Neuron (in vitro differentiated cells): Measurements from ENCODE around the gene MYDGF.

ENCODE experiments used
- H2AFZ ChIP-seq: one replicate; pipeline ENCODE4 v1.6.1; 2013; ENCODE audit warnings: low read depth, mild to moderate bottlenecking, inconsistent platforms, low read length, moderate library complexity
- H3K27me3 ChIP-seq: one replicate; pipeline ENCODE4 v1.6.1; 2013; ENCODE audit warnings: low read length; ENCODE audit not compliant: insufficient read depth
- H3K36me3 ChIP-seq: one replicate; pipeline ENCODE4 v1.6.1; 2013; ENCODE audit warnings: low read length; ENCODE audit not compliant: insufficient read depth
- H3K4me1 ChIP-seq: one replicate; pipeline ENCODE4 v1.6.1; 2013; ENCODE audit warnings: low read length; ENCODE audit not compliant: insufficient read depth
- H3K4me3 ChIP-seq: 2 replicates; pipeline ENCODE4 v1.5.1; 2013; ENCODE audit warnings: mild to moderate bottlenecking, low read length, moderate library complexity
- H3K9me3 ChIP-seq: one replicate; pipeline ENCODE4 v1.6.1; 2013; ENCODE audit warnings: low read length

Gene MYDGF

DNA sequence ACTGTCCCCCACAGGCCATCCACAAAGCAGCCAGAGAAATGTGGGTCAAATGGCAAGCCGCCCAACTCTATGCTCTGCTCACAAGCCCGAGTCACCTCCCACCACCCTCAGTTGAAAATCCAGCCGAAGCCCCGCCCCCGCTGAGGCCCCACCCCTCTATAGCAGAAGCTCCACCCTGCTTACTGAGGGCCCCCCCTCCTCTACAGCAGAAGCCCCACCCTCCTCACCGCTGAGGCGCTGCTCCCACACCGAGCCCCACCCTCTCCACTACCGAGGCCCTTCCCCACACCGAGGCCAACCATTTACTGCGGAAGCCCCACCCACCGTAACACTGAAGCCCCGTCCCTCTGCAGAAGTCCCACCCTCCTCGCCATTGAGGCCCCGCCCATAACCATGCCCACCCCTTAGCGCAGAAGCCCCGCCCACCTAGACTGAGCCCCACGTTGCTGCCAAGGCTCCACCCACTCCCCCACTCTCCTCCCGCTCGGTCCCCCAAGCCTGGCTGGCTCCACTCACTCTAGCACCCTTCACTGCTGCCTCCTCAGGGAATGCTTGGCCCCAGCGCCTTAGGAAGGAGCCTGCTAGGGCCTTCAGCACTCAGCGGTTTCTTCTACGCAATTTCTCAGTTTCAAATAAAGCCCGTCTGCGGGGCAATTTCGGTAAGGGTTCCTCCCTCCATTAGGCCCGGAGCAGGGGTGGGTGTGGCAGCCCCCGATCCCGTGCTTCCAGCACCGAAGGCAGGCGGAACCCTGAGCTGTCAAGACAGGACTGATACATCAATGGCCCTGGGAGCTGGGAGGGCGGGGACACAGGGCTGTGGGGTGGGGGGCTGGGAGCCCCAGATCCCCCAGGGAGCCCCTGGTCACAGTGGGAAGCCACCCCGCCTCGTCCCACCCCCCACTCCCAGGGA lies 9.0 kb upstream of the MYDGF start:
- peaks cover 57% of the 10 kb centered on the region for H3K36me3 ChIP-seq

DNA sequence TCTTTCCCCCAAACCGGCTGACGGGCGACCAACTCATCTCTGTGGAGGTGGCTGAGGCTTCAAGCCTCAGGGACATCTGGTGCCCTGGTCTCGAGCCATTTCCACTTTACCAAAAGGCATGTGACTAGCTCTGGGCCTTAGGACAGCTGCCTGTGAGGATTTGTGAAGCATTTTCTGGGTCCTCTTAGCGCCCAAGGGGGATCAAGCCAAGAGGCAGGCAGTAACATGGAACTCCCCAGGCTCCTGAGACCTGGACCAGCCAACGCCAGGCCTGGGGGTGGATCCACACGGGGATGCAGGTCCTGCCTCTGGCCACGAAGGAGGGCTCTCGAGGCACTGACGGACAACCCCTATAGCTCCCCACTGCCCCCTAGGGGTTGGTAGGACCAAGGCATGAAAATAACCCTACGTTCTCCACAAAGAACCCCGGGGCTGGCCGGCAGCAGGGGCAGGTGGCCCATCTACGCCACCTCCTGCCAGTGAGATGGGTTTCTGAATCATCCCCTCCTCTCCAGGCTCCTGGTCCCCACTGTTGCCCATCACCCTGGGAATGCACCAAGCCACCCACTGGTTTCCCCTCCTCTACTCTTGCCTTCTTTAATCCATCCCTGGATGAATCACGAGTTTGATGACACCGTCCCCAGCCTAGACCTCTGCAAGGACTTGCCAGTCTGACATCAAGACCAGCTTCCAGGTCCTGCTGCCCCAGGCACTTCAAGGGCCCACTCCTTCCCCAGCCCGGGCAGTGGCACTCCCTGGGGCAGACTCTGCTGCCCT lies 7.0 kb upstream of the MYDGF start:
- Histone ChIP-seq H3K27me3 (no peaks in the 10 kb centered on the region), H2AFZ (no peak overlapping the region), H3K36me3 (peaks cover 43% of the 10 kb centered on the region), H3K9me3 (peaks cover 2% of the 10 kb centered on the region), H3K4me3 (no peak overlapping the region), H3K4me1 (no peaks in the 10 kb centered on the region)

More for the DNA sequence above, 9.0 kb upstream of the MYDGF start:
- Histone ChIP-seq H3K4me3 (no peak overlapping the region), H3K4me1 (no peaks in the 10 kb centered on the region), H2AFZ (no peak overlapping the region), H3K27me3 (no peaks in the 10 kb centered on the region), H3K9me3 (peaks cover 2% of the 10 kb centered on the region)

GRCh38 chr19:4675346-4675745 lies 5.2 kb upstream of the MYDGF start:
- Histone ChIP-seq H3K4me1 (no peaks in the 10 kb centered on the region), H3K9me3 (peaks cover 2% of the 10 kb centered on the region), H3K36me3 (peaks cover 36% of the 10 kb centered on the region), H3K27me3 (no peaks in the 10 kb centered on the region), H2AFZ (no peak overlapping the region), H3K4me3 (no peak overlapping the region)

GRCh38 chr19:4673726-4674125 lies 3.6 kb upstream of the MYDGF start:
- Histone ChIP-seq H2AFZ (no peak overlapping the region), H3K9me3 (peaks cover 2% of the 10 kb centered on the region), H3K36me3 (peaks cover 27% of the 10 kb centered on the region)

GRCh38 chr19:4673216-4673615 lies 3.1 kb upstream of the MYDGF start:
- peaks cover 6% of the 10 kb centered on the region for H3K4me1 ChIP-seq
- H3K27me3 ChIP-seq: no peaks in the 10 kb centered on the region
- H2AFZ ChIP-seq: no peak overlapping the region
- peaks cover 26% of the 10 kb centered on the region for H3K36me3 ChIP-seq
- H3K4me3 ChIP-seq: no peak overlapping the region
- peaks cover 2% of the 10 kb centered on the region for H3K9me3 ChIP-seq

More at GRCh38 chr19:4673726-4674125, 3.6 kb upstream of the MYDGF start:
- peaks cover 6% of the 10 kb centered on the region for H3K4me1 ChIP-seq
- no peak overlapping the region for H3K4me3 ChIP-seq
- no peaks in the 10 kb centered on the region for H3K27me3 ChIP-seq

- H3K4me3 ChIP-seq: no peak overlapping the region
- no peaks in the 10 kb centered on the region for H3K27me3 ChIP-seq
- no peaks in the 10 kb centered on the region for H3K9me3 ChIP-seq
- H3K4me1 ChIP-seq: peaks cover 6% of the 10 kb centered on the region
- no peak overlapping the region for H2AFZ ChIP-seq
- peaks cover 20% of the 10 kb centered on the region for H3K36me3 ChIP-seq
Observed at GRCh38 chr19:4671185-4671851, 1.2 kb upstream of the MYDGF start.

DNA sequence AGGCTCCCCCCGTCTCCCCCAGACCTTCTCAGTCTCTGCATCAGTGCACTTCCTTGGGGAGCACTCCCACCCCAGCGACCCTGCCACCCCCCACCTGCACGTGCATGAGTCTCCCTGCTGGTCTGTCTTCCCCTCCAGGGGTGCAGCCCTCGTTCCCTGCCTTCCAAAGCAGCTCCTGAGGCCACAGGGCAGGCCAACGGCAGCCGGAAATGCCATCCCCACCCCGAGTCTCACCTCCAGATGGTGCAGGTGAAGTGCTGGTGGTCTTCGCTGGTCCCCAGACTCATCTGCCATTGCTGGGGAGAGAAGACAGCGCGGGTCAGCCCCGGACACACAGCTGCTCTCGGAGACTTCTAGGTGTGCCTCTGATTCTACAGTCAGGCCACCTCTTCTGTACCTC lies 5.5 kb downstream of the MYDGF start:
- Histone ChIP-seq H3K4me3 (no peak overlapping the region), H3K36me3 (peaks cover 59% of the 10 kb centered on the region), H2AFZ (no peak overlapping the region), H3K9me3 (peaks cover 1% of the 10 kb centered on the region), H3K27me3 (no peaks in the 10 kb centered on the region), H3K4me1 (peaks cover 6% of the 10 kb centered on the region)

- no peaks in the 10 kb centered on the region for H3K27me3 ChIP-seq
- H3K4me3 ChIP-seq: no peak overlapping the region
- H3K4me1 ChIP-seq: no peaks in the 10 kb centered on the region
- H3K9me3 ChIP-seq: peaks cover 12% of the 10 kb centered on the region
- H2AFZ ChIP-seq: no peak overlapping the region
- H3K36me3 ChIP-seq: peaks cover 66% of the 10 kb centered on the region
Observed at GRCh38 chr19:4662812-4663211, 7.3 kb downstream of the MYDGF start.

GRCh38 chr19:4662020-4662695 lies 8.0 kb downstream of the MYDGF start:
- no peak overlapping the region for H3K4me3 ChIP-seq
- H3K27me3 ChIP-seq: no peaks in the 10 kb centered on the region
- H3K4me1 ChIP-seq: no peaks in the 10 kb centered on the region
- peaks cover 14% of the 10 kb centered on the region for H3K9me3 ChIP-seq
- no peak overlapping the region for H2AFZ ChIP-seq
- H3K36me3 ChIP-seq: peaks cover 72% of the 10 kb centered on the region

- Histone ChIP-seq H3K36me3 (peaks cover 73% of the 10 kb centered on the region), H3K27me3 (no peaks in the 10 kb centered on the region), H2AFZ (no peak overlapping the region)
Observed at GRCh38 chr19:4660993-4661392, 9.1 kb downstream of the MYDGF start.

GRCh38 chr19:4660181-4660791 lies 9.9 kb downstream of the MYDGF start:
- H3K27me3 ChIP-seq: no peaks in the 10 kb centered on the region
- H2AFZ ChIP-seq: no peak overlapping the region
- peaks cover 14% of the 10 kb centered on the region for H3K9me3 ChIP-seq
- no peaks in the 10 kb centered on the region for H3K4me1 ChIP-seq
- no peak overlapping the region for H3K4me3 ChIP-seq
- H3K36me3 ChIP-seq: peaks cover 71% of the 10 kb centered on the region

More at GRCh38 chr19:4660993-4661392, 9.1 kb downstream of the MYDGF start:
- Histone ChIP-seq H3K4me3 (no peak overlapping the region), H3K4me1 (no peaks in the 10 kb centered on the region), H3K9me3 (peaks cover 14% of the 10 kb centered on the region)

GRCh38 chr19:4657835-4658234 lies 12.3 kb downstream of the MYDGF start:
- Histone ChIP-seq H3K4me1 (no peaks in the 10 kb centered on the region), H3K9me3 (peaks cover 14% of the 10 kb centered on the region), H3K36me3 (peaks cover 64% of the 10 kb centered on the region), H3K4me3 (no peak overlapping the region), H2AFZ (no peak overlapping the region), H3K27me3 (no peaks in the 10 kb centered on the region)
